GM18511 (cell line): Measurements from ENCODE around the gene SFI1.
"Not testable (repeated sequence)": the region's sequence is repeated elsewhere in the genome, so short reads cannot be mapped to it uniquely, and the experiment has no call there.

Source experiments
- ATAC-seq: cut with Tn5 transposase; IDR thresholded peaks from one replicate; pipeline ENCODE4 v1.9.1; 2021; ENCODE audit warnings: mild to moderate bottlenecking, moderate library complexity; ENCODE audit not compliant: unreplicated experiment

Gene SFI1

DNA sequence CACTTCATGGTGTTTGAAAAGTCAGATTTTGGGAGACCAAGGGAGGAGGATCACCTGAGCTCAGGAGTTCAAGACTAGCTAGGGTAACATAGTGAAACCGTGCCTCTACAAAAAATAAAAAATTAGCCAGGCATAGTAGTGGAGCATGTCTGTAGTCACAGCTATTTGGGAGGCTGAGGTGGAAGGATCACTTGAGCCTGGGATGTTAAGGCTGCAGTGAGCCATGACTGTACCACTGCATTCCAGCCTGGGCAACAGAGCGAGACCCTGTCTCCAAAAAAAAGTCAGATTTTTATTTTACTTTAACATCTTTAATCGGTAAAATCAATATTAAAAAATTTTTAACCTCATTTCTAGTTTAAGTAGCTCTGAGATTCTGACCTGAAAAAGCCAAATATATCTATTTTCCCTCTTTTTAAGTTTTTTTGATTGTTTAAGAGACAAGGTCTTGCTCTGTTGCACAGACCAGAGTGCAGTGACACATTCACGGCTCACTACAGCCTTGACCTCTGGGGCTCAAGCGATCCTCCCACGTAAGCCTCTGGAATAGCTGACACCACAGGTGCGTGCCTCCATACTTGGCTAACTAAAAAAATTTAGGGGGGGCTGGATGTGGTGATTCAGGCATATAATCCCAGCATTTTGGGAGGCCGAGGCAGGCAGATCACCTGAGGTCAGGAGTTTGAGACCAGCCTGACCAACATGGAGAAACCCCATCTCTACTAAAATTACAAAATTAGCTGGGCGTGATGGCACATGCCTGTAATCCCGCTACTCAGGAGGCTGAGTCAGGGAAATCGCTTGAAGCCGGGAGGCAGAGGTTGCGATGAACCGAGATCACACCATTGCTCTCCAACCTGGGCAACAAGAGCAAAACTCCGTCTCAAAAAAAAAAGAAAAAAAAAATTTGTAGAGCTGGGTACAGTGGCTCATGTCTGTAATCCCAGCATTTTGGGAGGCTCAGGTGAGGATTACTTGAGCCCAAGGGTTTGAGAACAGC is 48.4 kb downstream of the SFI1 start:
- no peak for ATAC-seq

DNA sequence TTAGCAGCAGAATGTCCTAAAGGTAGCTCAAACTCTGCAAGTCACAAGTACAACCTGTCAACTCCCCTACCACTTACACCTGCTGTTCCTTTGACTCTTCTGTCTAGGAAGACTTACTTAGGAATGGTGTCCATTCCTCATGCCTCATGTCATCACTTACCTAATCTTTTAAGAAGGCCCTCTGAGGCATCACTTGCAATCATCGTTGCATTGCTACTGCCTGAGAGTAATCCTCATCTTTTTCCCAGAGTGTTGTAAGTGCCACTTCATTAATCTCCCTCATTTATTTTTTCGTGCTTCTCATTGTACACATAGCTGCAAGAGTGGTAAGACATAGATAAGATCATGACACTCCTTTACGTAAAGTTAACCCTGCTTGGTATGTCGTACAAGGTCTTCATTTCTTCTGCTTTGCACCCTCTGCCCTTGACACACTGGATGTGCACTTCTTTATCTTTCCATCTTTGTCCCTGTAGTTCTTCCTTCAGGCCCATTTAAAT is 54.6 kb downstream of the SFI1 start:
- ATAC-seq: no peak

DNA sequence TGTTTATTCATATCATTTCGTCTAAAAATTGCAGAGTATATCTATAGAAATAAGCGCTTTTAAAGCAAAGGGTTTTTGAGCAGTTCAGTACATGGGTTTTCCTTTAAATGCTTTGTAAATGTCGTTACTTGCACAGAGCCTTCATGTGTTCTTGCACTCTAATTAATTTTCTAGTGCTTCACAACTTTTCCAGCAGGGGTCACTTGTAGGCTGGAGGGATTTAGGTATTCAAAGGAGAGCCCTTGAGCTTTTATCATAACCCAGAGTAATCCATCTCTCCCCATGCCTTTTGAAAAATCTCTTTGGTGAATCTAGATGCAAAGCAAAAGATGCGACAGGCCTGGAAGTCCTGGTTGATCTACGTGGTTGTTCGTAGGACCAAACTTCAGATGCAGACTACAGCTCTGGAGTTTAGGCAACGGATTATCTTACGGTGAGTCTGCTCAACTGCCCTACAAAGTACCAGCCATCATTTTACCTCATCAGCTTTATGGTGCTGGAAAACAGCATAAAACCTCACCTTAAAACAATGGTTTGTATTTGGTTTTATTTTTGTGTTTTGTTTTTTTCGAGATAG is 60.4 kb downstream of the SFI1 start:
- no peak for ATAC-seq

DNA sequence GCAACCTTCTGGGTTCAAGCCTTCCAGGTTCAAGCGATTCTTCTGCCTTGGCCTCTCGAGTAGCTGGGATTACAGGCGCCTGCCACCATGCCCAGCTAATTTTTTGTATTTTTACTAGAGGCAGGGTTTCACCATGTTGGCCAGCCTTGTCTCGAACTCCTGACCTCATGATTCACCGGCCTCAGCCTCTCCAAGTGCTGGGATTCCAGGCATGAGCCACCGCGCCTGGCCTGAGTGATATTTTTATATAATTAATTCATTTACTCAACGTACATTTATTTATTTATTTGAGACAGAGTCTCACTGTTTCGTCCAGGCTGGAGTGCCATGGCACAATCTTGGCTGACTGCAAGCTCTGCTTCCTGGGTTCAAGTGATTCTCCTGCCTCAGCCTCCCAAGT is 62.2 kb downstream of the SFI1 start:
- not testable (repeated sequence) for ATAC-seq

DNA sequence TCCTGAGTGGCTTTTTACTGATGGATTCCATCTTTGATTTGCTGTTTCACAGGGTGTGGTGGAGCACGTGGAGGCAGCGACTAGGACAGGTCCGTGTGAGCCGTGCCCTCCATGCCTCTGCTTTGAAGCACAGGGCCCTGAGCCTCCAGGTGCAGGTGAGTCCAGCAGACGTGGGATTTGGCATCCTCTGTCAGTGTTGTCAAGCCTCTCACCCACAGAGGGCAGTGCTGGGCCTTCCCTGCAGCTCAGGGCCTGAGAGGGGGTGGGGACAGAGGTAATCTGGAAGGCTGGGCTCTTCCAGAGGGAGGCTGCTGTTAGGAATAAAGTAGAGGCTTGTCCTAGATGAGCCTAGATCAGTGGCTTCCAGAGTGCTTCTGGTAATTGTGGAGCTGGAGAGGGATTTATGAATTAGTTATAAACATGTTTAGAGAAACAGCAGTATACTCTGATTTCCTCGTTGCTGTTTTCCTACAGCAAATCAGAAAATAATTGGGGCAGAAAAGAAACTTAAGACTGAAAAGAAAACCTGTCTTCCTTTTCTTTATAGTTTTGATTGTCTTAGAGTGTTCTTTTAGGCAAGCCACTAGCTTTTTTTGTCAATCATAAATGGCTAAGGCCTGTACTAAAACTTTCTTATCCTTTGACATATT is 65.0 kb downstream of the SFI1 start:
- ATAC-seq: no peak

DNA sequence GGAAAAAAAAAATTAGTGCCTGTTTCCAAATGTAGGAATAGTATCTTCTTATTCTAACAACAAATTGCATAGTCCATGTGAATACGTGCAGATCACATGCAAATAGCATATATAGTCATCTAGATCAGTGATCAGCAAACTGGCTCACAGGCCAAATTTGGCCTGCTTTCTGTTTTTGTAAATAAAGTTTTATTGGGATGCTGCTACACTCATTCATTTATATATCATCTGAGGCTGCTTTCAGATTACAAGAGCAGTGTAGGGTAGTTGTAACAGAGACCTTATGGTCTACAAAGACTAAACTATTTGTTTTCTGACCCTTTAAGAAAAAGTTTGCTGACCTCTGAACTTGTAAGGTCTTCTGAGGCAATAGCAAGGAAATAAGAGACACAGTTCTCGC is 65.6 kb downstream of the SFI1 start:
- no peak for ATAC-seq

DNA sequence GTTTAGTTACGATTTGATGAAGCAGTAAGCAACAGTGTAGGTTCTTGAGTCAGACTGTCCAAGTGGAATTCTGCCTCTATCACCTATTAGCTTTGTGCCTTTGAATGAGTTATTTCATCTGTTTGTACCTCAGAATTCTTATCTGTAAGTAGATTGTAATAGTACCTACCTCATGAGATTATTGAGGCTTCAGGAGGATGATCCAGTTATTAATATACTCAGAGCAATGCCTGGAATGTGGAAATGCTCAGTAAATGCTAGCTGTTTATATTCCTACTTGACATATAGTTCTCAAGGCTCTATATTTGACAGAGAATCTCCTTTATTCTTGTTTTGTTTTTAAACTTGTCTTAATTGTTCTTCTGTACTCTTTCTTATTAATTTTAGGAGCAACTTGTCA is 70.1 kb downstream of the SFI1 start:
- no peak for ATAC-seq

DNA sequence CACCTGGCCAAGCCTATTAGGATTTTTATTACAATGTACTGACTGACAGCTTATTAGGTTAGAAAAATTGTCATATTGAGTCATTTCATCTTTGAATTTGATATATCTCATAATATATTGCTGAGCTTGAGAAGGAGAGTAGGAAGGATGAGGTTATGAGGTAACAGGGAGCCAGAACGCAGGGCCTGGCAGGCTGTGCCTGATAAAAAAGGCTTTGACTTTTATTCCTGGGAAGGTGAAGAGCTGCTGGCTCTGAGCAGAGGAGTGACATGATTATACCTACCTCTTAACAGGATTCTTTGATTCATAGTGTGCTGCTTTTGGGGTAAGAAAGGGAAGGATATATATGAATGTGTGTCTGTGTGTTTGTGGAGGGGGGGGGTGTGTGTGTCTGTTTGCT is 70.9 kb downstream of the SFI1 start:
- ATAC-seq: no peak

DNA sequence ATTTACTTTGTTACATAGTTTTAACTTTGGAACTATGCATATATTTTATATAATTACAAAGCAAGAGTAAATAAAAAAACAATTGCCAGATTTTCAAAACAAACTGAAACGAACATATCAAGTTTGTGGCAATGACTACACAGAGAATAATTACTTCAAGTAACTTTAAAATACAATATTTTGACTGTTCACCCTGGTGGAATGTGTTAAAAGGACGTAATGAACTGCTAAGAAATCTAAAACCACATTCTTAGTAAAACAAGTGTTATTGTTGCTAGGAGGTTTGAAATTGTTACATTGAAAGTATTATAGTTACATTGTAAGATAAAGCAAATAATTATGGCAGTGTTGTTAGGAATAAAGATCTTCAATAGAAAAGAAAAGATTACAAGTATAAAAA is 71.4 kb downstream of the SFI1 start:
- no peak for ATAC-seq

DNA sequence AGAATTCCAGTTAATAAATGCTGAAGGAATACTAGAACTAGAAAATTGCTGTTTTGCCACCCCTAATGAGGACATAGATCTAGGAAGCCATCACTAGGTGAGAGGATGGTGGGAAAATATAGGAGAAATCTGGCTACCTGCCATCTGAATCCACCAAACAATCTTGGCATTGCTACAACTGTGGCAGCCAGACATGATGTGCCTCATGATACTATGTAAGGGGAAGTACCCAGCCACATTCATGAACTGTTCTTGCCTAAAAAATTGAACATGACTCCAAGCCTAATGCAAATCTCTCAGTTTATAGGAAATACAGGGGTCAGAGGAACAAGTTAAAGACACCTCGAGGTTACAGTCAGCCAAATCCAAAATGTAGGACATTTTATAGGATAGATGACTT is 72.8 kb downstream of the SFI1 start:
- no peak for ATAC-seq

DNA sequence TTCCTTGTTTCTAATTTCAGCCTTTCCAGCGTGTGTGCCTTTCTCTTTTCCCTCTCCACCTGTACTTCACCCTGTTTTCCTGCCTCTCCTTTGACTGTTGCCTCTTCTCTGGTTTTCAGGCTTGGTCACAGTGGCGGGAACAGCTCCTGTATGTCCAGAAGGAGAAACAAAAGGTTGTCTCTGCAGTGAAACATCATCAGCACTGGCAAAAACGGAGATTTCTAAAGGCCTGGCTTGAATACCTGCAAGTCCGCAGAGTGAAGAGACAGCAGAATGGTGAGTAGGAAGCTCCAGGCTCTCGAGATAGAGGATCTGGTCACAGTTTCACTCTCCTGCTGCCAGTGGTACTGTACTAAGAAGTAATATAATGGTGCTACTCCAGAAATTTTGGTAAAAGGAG is 76.6 kb downstream of the SFI1 start:
- no peak for ATAC-seq

DNA sequence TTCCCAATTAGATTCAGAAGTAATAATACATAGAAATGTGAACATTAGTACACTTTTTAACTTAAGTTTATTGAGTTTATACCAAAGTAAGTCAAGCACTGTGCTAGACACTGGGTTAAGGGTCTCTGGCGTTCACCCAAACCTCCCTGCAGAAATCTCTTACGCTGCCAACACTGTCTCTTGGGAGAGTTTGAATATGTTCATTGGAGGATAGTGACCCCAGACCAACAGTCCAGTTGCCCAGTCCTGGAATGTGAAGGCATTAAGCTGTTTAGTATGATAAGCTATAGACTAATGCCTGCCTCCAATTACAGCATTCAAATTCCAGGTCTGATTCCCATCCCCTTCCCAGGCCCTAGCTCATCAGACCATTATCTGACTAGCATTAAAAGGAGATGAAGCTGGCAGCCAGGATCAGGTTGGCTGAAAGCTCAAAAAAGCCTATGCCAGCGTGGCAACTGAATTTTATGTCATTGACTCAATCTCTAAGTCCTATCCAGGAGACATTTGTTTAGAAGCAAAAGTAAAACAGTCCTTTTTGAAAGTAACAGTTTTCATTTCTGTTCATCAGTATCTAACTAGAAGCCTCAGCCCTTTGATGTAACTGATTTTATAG is 77.8 kb downstream of the SFI1 start:
- ATAC-seq: no peak

DNA sequence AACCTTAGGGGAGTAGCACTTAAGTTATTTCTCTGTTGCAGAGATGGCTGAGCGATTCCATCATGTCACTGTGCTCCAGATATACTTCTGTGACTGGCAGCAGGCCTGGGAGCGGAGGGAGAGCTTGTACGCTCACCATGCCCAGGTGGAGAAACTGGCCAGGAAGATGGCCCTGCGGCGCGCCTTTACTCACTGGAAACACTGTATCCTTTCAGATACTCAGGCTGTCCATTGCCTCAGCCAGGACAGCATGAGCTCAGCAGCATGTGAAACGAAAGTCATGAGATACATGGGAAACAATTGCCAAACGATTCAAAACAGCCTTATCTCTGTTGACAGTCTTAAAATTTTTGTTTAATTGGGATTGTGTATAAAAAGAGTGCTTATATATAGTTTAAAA is 78.9 kb downstream of the SFI1 start:
- no peak for ATAC-seq

DNA sequence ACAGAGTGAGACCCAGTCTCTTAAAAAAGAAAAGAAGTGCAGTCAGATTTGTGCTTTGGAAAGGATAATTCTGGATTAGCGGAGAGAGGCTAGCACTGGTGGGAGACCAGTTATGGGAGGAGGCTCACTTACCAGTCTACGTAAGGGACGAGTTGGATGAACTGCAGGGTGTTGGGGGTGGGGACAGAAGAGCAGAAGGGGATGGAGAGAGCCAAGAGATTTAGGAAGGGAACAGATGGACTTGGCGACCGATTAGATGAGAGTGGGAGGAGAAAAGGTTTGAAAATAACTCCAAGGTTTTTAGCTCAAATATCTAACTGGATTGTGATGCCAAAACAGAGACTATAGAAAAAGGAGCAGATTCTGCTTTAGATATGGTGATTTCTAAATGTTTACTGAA is 81.4 kb downstream of the SFI1 start:
- ATAC-seq: no peak

DNA sequence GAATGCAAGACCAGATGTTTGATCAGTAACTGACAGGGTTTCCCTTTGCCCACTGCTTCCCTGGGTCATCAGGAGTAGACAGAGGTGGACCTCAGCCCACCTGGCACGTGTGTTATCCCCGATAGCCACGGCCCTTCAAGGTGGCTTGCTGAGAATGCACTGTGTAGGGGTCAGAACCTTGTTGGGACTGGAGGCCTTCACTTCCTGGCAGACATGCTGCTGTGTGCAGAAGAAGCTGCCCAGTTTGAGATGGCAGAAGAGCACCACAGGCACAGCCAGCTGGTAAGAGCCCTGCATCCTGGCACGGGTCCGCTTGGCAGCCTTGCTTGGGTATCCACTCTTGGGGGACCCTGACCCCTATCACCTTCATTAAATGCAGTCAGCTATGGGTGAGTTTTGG is 81.8 kb downstream of the SFI1 start:
- ATAC-seq: no peak

DNA sequence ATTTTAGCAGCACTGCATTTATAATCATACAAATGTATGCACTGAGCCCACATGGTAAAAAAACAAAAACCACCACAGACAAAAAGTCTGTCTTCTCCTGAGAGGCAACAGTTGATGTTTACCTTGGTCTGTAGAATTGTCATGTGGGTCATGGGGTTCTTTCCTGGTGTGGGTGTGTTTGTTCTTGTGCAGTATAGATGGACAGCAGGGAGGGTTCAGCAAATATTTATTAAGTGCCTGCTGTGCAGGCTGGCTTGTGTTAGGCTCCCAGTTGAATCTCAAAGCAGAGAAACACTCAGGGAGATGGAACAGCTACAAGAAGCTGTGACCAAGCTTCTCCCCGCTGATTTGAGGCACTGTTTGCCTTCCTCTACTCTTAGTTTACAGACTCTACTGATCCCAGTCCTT is 83.5 kb downstream of the SFI1 start:
- no peak for ATAC-seq

DNA sequence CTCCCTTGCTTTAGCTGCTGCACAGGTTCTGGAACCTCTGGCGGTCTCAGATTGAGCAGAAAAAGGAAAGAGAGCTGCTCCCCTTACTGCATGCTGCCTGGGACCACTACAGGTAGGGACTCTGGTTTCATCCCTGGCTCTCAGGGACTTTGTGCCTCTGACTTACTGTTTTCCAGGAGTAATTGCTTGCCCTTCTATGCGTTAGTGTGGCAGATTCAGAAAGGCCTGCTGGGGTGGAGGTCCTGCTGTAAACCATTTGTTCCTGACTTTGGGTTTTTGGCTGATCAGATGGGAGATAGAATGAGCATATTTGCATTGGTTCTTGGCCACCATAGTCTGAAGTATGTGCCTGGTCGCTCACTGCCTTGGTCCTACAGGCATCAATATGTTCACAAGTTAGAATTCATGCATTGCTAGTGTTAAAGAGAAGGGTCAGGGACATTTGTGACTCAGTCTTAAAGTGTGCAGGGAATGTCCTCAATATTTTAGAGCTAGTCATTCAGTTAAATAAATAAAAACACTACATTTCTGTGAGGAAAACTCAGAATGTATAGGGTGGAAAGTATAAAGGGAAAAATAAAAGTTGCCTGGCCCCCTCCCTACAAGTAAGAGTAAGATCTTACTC is 87.6 kb downstream of the SFI1 start:
- ATAC-seq: no peak

DNA sequence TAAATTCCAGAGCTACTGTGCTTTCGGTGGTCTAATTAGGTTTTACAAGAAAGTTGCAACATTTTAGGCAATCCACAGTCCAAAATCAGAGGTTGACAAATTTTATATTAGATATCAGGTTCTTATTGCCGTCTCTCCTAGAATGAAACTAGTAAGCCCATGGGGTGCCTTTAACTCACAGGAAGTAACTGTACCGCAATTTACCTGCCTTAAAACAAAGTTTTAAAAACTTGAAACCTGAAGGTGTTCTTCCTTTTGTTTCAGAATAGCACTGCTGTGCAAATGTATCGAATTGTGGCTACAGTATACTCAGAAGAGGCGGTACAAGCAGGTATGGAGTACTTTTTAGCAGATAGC is 88.4 kb downstream of the SFI1 start:
- ATAC-seq: no peak

DNA sequence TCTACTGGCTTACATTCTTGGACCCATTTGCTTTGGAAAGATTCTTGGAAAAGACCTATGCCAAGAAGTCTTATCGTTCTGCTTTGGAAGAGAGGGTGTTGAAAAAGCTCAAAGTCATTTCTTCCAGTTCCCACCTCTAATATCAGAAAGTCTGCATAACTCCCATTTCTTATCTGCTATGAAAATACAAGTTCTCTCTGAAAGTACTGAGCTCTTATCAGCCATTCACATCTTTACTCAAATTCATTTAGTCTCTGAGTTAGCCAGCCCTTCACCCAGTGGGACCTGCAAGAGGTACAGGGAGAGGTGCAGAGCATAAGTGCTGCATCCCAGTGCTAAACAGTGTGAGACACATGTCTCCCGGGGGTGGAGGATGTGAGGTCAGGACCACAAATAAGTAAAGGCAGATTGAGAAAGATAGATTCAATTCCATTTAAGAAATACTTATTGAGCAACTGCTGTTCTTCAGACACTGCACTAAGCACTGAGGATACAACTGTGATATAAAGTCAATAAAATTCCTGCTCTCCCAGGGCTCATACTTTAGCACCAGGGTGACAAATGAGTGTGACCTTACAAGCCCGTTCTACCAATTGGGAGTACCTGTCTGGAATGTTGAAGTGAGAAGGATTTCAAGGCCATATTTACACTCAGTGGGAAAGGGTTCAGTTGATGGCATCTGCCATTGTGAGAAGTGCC is 89.0 kb downstream of the SFI1 start:
- no peak for ATAC-seq

DNA sequence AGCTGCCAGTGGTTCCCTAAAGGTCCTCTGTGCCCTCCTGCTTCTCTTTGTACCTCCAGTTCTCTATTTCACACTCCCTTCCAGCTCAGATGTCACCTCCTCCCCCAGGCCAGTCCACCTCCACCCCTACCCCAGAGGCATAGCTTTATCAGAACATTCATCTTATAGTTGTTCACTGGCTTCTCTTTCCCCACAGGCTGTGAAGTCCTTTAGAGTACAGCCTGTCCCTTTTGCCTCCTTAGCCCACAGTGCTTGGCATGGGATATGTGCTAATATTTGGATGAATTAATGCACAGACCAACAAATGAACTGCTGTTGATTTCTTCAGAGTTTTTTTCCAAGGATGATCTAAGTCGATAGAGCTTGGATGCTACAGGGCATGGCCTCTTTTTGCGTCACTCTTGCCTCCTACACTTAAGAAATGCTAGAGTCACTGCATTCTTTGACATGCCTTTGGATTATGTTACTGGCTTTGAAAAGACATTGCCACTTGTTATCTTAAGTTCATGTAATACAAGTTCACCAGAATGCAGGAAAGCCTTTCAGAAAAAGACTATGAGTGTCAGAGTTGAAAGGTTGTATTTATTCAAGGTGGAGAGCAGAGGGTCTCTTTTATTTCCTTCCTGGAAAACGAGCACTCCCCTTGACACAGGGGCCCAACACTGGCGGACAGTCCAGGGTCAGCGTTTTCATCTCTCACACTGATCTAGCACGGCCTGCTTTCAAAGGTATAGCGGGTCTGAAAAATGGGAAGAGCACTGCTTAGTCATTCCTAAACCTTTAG is 90.0 kb downstream of the SFI1 start:
- no peak for ATAC-seq
